Eye (tissue), 1 donor: ENCODE data around the gene FTSJ3.
"Not testable (repeated sequence)": the region's sequence is repeated elsewhere in the genome, so short reads cannot be mapped to it uniquely, and the experiment has no call there.

ENCODE experiments used
- DNase-seq: peaks from one replicate; pipeline ENCODE4 v3.0.0-alpha.2; 2015

FTSJ3 gene

DNA sequence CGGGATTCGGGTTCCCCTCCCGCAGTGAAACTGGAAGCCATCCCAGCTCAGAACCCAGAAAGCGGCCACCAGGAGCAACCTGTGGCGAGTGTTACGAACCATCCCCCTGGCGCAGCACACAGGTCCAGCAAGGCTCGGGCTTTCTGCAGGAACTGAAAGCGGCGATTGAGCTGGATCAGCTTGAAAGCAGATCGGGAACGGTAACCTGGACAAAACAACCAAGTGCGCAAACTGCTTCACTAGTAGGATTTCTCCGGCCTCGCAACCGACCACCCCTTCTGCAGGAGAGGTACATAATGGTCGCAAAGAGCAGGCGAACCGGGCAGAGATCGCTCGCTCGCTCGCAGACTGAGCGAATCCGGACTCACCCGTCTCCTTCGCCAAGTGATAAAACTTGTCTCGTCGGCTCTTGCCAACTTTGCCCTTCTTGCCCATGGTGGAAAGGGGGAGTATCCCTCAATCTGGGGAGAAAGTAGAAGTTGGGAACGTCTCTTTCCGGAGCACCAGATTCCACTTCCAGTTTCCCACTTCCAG is 928 bp downstream of the FTSJ3 start:
- no peak for DNase-seq

DNA sequence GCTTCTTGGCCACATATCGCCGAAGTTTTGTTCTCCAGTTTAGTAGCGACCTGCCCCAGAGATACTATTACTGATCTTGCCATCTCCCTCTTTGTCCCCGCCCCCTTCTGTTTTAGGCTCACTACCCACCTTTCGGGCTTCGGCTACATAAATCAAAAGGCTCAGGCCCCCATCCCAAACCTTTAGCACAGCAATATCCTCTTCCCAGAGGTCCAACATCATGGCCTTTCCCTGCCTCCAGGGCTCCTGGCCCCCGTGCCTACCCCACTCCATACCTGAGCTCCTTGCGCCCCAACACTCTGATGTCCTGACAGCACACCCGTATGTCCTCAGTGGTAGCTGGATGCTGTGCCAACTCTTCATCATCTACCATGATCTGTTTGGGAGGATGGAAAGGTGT is 3.1 kb downstream of the FTSJ3 start:
- no peak for DNase-seq

DNA sequence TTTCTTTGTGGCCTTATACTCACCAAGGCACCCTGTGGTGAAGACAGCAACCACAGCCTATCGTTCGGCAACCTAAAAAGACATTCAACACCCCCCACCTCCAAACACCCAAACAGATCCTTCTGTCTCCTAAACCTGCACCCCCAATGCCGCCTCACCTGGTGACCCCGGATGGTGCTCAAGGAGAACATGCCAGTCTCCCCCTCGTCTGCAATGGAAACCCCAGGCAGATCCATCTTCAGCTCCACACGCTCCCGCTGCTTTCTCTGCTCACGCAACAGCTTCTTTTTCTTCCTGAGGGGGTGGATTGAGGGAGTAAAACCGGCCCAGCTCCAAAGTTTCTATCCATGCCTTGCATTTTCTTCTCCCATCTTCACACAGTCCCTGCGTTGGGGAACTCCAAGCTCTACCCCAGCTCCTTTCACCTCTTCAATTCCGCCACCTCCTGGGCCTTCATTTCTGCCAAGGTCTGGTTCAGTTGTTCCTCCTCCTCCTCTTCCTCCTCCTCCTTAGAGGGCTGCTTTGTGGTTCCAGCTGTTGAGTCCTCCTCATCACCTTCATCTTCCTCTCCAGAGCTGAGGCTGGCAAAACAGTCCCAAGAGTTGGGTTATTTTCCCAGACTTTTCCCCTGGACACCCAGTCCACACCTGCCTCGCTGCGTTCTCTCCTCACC is 3.7 kb downstream of the FTSJ3 start:
- no peak for DNase-seq

DNA sequence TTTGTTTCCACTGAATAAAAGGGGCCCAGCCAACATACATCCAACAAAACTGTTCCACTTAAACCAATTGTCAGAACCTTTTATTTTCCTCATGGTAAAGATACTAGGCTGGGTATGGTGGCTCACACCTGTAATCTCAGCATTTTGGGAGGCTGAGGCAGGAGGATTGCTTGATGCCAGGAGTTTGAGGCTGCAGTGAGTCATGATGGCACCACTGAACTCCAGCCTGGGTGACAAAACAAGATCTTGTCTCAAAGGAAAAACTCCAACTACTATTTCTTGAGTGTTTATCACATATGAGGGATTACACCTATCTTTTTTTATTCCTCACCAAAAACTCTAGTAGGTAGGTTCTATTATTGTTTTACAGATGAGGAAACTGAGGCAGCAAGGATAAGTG is 4.9 kb downstream of the FTSJ3 start:
- DNase-seq, result no peak

DNA sequence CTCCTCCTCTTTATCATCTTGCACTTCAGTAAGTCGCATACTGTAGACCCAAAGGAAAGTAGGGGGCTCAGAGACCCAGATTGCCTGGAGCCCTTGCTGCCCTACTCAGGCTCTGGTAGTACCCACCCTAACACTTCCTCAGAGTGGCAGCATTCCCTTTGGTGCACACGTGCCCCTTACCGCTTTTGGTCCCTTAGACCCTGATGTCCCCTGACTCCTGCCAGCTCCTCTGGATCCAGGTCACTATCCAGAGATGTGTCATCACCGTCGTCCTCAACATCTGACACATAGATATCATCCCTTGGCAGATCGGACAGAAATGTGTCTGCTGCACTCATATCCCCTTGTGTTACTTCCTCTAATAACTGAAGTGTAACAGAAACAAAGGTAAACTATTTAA is 5.7 kb downstream of the FTSJ3 start:
- no peak for DNase-seq

DNA sequence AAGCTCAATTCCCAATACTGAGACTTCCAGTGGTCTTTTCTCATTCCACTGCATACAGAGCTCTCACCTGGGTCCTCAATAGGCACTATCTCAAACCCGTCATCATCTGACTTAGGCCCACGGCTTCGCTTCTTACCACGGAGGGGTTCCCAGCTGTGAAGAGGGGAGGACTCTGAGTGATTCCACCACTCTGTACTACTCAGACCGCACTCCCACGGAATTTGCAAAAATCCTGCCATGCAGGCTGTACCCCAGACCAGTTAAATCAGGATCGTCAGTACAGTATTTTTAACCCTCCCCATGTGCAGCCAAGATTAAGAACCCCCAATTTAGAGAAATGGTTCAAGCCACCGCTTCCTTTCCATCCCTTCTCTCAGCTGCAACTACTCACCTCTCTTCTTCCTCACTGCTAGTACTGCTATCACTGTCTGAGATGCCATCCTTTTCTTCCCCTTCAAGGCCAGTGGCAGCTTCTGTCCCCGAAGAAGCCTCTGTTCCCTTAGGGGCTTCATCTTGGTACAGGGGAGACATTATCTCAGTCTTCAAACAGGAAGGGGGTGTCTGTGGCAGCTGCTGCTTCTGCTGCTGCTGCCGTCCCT is 6.4 kb downstream of the FTSJ3 start:
- no peak for DNase-seq

DNA sequence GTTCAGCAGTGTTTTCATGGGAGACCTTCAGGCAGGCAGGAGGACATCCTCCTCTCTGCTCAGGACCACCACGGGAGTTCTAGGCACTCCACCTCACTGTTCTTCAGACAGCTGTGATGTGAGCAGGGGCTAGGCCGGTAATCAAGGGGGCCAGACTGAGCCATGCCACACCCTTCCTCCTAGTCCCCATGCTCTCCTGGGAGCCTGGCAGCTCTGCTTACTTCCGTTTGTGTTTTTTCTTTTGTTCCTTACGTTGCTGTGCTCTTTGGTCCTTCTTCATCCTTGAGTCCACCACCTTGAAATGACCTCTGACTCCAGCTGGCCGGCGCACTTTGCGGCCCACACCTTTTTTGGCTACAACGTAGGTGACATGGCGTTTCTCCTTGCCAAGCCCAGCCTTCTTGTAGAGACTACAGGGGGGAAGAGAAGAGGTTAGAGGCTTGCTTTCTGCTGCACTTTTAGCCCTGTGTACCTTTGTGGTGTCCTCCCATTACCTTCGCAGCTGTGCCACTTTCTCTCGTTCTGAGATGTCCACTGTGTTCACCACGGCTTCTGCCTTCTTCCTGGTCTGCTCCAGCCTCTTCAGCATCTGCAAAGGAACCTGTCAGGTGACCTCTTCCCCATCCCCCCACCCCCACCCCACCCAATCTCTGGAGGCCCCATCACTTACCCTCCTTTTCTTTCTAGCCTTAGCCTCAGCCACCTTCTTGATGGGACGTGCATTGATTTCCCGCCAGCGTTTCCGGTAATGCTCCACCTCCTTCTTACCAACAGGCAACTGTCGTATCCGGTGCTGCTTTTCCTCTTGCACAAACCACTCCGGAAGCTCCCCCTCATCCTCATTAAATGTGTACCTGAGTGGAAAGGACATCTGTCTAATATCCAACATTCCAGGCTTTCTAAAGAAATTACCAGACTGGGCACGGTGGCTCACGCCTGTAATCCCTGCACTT is 7.6 kb downstream of the FTSJ3 start:
- DNase-seq, result no peak

DNA sequence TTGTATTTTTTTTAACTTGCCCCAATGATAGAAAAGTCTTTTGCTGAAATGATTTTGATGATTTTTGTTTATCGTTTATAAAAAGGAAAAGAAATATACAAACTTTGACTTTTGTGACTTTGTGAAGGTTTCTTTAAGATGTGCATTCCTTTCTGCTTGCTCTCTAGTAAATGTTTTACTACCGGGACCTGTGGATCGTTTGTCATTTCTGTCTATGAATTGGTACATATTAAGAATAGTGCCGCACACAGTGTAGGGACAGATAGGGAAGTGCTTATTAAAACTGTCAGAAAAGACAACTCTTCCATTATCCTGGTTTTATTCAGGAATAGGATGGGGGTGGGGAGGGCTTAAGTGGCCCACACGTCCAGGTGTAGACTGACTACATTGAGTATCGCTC is 8.3 kb downstream of the FTSJ3 start:
- DNase-seq, result no peak

DNA sequence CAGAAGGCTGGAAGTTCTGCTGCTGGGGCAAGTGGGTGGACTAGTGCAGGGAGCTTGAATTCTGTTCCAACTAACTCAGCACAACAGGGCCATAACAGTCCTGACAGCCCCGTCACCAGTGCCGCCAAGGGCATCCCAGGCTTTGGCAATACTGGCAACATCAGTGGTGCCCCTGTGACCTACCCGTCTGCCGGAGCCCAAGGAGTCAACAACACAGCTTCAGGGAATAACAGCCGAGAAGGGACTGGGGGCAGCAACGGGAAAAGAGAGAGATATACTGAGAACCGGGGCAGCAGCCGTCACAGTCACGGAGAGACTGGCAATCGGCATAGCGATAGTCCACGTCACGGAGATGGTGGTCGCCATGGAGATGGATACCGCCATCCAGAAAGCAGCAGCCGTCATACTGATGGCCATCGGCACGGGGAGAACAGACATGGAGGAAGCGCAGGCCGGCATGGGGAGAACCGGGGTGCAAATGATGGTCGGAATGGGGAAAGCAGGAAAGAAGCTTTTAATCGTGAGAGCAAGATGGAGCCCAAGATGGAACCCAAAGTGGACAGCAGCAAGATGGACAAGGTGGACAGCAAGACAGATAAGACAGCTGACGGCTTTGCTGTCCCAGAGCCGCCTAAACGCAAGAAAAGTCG is 9.6 kb downstream of the FTSJ3 start:
- DNase-seq, result no peak

DNA sequence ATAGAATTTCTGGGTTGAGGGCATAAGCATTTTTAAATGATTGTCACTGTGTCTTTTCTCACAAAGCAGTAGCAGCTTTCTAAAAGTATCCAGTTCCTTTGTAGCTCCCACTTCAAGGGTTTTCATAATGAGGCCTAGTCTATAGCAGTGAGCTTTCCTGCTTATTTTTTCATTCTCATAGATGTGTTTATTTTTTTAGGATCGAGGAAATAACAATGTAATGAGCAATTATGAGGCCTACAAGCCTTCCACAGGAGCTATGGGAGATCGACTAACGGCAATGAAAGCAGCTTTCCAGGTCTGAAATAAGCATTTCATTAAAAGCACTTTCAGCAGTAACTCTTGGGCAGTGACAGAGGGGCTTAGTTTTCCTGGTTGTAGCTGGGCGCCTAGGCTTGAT is 10.8 kb downstream of the FTSJ3 start:
- DNase-seq, result no peak

DNA sequence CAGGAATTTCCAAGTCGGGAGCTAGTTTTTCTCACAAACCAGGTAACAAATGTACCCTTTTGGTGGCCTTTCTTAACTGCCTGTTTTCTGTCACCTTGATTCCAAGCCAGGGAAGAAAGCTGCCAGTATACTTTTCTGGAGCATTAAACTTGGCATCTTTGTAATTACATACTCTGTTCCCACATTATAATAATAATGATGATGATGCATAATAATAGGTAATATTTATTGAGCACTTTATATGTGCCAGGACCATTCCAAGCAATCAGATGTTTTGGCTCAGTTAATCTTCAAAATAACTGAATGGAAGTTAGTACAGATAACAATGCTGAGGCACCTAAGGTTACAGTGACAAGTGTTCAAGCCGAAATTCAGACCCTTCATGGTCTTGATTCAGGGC is 11.3 kb downstream of the FTSJ3 start:
- no peak for DNase-seq

DNA sequence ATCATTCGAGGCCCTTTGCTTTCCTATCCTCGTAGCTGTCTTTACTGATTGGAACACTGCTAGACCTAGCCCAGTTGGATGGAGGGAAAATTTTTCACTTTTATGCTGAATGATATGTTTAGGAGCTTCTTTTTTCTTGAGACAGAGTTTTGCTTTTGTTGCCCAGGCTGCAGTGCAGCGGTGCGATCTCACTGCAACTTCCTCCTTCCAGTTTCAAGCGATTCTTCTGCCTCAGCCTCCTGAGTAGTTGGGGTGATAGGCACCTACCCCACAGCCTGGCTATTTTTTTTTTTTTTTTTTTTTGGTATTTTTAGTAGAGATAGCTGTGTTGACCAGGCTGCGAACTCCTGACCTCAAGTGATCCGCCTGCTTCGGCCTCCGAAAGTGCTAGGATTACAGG is 17.5 kb downstream of the FTSJ3 start:
- DNase-seq, result no peak

DNA sequence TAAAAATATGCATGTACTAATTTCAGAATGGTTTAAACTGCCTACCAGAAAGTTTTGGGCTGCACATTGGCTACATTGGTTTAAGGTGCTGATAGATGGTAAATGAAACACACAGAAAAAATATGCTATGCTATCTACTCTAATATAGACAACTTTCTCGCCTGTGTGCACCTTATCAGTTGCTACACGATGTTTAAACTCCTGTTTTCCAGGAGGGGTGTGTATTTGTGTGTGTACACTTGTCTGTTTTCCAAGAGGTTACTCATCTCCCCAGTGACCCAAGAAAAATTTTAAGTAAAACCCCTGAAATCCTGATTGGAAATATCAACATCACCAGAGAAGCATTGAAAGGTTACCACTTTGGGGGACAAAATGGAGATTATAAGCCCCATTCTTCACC is 21.9 kb downstream of the FTSJ3 start:
- no peak for DNase-seq

DNA sequence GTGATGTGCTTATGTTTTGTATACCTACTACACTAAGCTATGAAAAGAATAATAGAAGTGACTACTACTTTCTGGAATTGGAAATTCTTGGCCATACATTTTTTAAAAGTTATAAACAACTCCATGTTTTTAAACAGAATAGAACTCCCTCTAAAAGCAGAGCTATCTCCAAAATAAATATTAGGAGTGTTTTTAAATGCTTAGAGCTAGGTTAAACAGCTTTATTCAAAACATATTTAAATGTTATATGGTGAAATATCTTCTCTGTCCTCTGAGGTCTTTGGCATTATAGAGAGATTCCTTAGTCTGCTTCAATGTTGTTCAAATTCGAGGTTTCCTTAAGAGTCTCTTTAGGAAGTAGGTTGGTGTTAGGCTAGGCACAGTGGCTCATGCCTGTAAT is 23.1 kb downstream of the FTSJ3 start:
- DNase-seq, result no peak

DNA sequence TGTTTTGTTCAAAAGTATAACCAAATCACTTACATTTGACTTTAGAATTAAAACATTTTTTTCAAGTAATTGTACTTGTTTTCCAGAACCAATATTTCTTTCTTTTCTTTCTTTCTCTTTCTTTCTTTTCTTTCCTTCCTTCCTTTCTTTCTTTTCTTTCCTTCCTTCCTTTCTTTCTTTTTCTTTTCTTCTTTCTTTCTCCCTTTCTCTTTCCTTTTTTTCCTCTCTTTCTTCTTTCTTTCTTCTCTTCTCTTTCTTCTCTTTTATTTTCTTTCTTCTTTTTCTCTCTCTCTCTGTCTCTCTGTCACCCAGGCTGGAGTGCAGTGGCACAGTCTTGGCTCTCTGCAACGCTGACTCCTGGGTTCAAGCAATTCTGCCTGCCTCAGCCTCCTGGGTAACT is 26.7 kb downstream of the FTSJ3 start:
- no peak for DNase-seq

DNA sequence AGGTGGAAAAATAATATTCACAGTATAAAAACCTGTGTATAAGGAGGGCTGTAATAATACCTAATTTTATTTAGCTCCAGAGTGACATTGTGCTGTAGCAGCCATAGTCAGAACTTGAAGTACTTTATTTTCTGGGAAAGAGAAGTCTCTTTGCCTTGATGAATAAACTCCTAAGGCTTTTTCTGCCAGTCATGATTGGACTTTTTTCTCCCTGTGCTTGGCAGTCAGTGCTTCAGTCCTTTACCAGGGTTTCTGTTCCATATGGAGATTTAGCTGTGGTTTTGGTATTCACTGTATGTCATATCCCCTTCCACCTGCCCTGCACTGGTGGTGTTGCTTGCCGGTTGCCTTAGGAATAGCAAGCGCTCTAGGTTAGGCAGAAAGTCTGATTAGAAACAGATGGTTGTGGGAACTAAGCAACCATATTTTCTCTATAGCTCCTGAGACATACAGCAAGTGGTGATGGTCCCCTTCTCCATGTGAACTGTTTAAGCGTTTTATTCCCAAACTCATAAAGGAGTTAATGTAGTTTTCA is 28.8 kb downstream of the FTSJ3 start:
- DNase-seq, result no peak

DNA sequence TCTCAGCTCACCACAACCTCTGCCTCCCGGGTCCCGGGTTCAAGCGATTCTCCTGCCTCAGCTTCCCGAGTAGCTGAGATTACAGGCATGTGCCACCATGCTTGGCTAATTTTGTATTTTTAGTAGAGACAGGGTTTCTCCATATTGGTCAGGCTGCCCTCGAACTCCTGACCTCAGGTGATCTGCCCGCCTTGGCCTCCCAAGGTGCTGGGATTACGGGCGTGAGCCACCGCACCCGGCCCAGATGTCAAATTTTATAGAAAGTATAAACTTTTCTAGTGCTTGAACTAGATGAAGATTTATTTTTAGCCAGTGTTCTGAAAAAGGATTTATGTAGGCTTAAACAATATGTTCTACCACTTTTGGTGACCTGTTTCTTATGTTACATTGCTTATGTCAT is 31.1 kb downstream of the FTSJ3 start:
- not testable (repeated sequence) for DNase-seq

DNA sequence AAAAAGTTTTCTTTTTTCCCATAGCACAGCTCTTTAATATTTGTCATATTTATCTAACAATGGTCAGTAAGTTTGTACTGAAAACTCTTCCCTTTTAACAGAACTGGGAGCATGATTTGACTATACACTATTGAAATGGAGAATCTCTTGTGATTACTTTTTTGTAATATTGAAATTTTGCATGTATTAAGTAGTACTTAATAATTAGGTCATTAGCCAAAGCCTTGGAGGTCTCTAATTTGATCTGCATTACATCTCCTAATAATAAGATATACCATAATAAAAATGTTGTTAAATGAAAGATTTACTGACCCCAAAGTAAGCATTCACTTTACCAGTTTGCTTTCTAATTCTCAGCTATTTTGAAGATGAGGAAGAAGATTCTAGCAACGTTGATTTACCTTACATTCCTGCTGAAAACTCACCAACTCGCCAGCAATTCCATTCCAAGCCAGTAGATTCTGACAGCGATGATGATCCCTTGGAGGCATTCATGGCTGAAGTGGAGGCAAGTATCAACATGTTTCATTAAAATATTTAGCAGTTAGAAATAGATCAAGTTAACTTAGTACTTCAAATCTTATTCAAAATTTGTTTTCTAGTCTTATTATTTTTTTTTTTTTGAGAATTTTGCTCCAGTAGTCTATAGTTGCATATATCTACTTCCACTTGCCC is 35.3 kb downstream of the FTSJ3 start:
- DNase-seq, result no peak

DNA sequence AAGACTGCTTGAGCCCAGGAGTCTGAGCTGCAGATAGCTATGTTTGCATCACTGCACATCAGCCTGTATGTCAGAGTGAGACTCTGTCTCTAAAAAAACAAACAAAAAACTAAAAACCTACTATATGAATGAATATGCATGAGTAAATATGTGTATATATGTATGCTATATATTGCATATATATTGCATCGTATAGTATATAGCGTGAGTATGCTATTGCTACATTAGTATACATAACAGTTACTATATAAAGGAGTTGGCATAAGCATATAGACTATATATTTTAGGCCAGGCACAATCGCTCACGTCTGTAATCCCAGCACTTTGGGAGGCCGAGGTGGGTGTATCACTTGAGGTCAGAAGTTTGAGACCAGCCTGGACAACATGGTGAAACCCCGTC is 37.4 kb downstream of the FTSJ3 start:
- DNase-seq, result no peak

DNA sequence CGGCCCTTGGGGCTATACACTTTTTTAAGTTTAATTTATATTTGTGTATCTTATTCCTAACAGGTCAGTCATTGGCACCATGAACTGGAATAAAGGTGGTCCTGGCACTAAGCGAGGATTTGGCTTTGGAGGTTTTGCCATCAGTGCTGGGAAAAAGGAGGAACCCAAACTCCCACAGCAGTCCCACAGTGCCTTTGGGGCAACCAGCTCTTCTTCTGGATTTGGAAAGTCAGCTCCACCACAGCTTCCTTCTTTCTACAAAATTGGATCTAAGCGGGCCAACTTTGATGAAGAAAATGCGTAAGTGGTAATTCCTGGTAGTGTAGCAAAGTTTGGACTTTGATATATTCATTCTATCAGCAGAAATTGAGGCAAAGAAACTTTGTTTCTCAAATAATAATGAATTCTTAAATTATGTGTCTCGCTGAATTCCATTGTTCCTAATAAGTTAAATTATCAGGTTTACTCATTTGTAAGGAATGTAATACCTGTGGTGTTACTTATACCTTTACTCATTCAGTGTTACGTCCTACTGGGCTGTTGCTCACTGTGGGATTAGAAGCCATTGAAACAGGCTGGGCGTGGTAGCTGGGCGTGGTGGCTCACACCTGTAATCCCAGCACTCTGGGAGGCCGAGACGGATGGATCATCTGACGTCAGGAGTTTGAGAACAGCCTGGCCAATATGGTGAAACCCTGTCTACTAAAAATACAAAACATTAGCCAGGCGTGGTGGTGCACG is 40.3 kb downstream of the FTSJ3 start:
- DNase-seq, result no peak

DNA sequence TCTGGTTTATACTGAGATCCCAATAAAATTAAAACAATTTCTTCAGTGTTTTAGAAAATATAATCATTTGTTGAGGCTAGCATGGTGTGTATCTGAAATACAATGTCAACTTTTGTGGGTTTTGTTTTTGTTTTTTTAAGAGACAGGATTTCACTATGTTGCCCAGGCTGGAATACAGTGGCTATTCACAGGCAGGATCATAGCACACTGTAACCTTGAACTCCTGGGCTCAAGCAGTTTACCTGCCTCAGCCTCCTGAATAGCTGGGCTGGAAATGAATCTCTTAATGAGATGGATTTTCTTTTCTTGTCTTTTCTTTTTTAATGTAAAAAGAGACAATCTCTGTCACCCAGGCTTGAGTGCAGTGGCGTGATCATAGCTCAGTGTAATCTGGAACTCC is 41.3 kb downstream of the FTSJ3 start:
- DNase-seq, result no peak

DNA sequence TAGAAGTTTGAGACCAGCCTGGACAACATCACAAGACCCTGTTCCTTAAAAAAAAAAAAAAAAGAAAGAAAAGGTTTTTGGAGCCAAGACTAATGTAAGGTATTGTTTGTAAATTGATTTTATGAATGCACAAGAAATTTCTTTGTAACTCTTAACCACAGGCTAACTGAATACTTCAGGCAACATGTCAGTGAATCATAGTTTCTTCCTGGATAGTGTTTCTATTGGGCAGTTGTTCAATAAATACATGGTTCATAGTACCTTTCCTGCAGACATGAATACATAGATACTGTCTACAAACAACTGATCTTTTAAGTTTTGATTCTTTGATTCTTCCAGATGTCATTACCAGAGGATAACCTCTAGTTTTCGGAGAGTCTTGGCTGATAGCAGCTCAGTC is 41.9 kb downstream of the FTSJ3 start:
- no peak for DNase-seq
